SKM-1 treated with dmso at 0.1 percent for 144 hours (cell line): ENCODE results near the gene SLC3A2.
A peak's percentile ranks its signal among the peaks of the same experiment; 100 is the strongest.
"Not testable (repeated sequence)": the region's sequence is repeated elsewhere in the genome, so short reads cannot be mapped to it uniquely, and the experiment has no call there.

Source experiments
- DNase-seq: peaks from one replicate; lab custom pipeline; 2025; ENCODE audit not compliant: unreplicated experiment; lab: John Stamatoyannopoulos, UW

Gene SLC3A2

GRCh38 chr11:62880803-62881578 is at the start of gene SLC3A2:
Gene SLC3A2 (plus strand): TSS chr11:62880896. CDS start chr11:62881024, 128 bp downstream.
- peak; percentile 81 for DNase-seq

GRCh38 chr11:62830904-62831519 is 49.7 kb upstream of the SLC3A2 start:
- no peak for DNase-seq

- peak; percentile 93 for DNase-seq
Measured at GRCh38 chr11:62831520-62832335, 49.0 kb upstream of the SLC3A2 start, which contains the start of gene STX5. Gene STX5 (minus strand): TSS chr11:62832051. CDS start chr11:62831243, 808 bp downstream.

- no peak for DNase-seq
Measured at GRCh38 chr11:62832336-62833234, 48.1 kb upstream of the SLC3A2 start, which contains the start of gene TEX54. Gene TEX54 (minus strand): TSS chr11:62832841.

GRCh38 chr11:62835336-62835735 is 45.4 kb upstream of the SLC3A2 start:
- no peak for DNase-seq

GRCh38 chr11:62839050-62839945 is 41.4 kb upstream of the SLC3A2 start, which contains the start of gene WDR74:
Gene WDR74 (minus strand): TSS chr11:62839590. CDS start chr11:62839570, 20 bp downstream.
- peak; percentile 88 for DNase-seq

GRCh38 chr11:62840721-62841360 is 39.9 kb upstream of the SLC3A2 start:
- DNase-seq = peak; percentile 70

GRCh38 chr11:62841361-62842170 is 39.1 kb upstream of the SLC3A2 start:
- peak; percentile 99 for DNase-seq

- no peak for DNase-seq
Measured at GRCh38 chr11:62842171-62842741, 38.4 kb upstream of the SLC3A2 start.

GRCh38 chr11:62842891-62843290 is 37.8 kb upstream of the SLC3A2 start:
- DNase-seq = not testable (repeated sequence)

GRCh38 chr11:62843466-62843865 is 37.2 kb upstream of the SLC3A2 start:
- no peak for DNase-seq

- no peak for DNase-seq
Measured at GRCh38 chr11:62844154-62844553, 36.5 kb upstream of the SLC3A2 start.

GRCh38 chr11:62846177-62846576 is 34.5 kb upstream of the SLC3A2 start:
- DNase-seq = no peak

- DNase-seq = no peak
Measured at GRCh38 chr11:62847767-62848314, 32.9 kb upstream of the SLC3A2 start.

GRCh38 chr11:62850911-62851806 is 29.5 kb upstream of the SLC3A2 start:
- DNase-seq = peak; percentile 13

- DNase-seq = no peak
Measured at GRCh38 chr11:62851807-62852522, 28.7 kb upstream of the SLC3A2 start.
